Measurements from ENCODE around the gene CDAN1.

DNA sequence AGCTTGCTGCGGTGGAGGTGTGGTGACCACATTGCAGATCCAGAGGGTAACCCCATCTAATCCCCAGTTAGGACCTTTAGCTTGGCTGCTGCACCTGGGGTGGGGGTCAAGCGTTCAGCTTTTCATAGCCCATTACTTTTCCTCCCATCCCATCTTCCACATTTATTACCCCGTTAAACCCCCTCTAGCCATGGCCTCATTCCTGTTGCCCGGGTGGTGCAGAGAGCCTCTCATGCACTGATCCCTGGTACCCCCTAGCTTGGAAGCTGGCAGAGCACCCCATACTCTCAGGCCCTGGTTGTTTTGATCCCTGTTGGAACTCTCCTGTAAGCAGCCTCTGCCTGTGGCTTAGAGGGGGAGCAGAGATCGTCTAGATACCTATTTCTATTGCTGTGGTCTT, 20.8 kb downstream of the CDAN1 start:
- TF ChIP-seq POLR2A (IDR thresholded peaks at IDR 0.05; ENCODE audit: low read length) (no peak), GATA1 (IDR thresholded peaks at IDR 0.05; ENCODE audit: low read depth, low read length) (no peak)
